Measurements from ENCODE around the gene NTSR2.

NTSR2 gene

GRCh38 chr2:11678306-11678960 lies 8.4 kb upstream of the NTSR2 start:
- Histone ChIP-seq H3K27ac (ENCODE audit: low read length) (no peak overlapping the region), H3K9me2 (replicated peaks; ENCODE audit: insufficient read depth, low read length) (no peaks in the 10 kb centered on the region), H3F3A (ENCODE audit: insufficient read depth, low read length) (no peaks in the 10 kb centered on the region), H3K4me3 (ENCODE audit: low read length) (no peak overlapping the region), H3K4me1 (ENCODE audit: low read length) (peaks cover 4% of the 10 kb centered on the region; the same call in 1 of the 2 replicates), H3K36me3 (replicated peaks; ENCODE audit: insufficient read depth, low read length) (no peaks in the 10 kb centered on the region), H3K27me3 (replicated peaks; ENCODE audit: insufficient read depth, low read length) (no peaks in the 10 kb centered on the region), H3K4me2 (ENCODE audit: low read depth, low read length) (no peak overlapping the region), H4K20me1 (ENCODE audit: insufficient read depth, low read length) (no peaks in the 10 kb centered on the region), H3K9me3 (replicated peaks; ENCODE audit: insufficient read depth, low read length) (no peaks in the 10 kb centered on the region), H2AFZ (ENCODE audit: low read length) (no peak overlapping the region), H3K79me2 (ENCODE audit: low read length) (no peaks in the 10 kb centered on the region), H3K9ac (ENCODE audit: low read length) (no peak overlapping the region)
- TF ChIP-seq, protein P1, sequence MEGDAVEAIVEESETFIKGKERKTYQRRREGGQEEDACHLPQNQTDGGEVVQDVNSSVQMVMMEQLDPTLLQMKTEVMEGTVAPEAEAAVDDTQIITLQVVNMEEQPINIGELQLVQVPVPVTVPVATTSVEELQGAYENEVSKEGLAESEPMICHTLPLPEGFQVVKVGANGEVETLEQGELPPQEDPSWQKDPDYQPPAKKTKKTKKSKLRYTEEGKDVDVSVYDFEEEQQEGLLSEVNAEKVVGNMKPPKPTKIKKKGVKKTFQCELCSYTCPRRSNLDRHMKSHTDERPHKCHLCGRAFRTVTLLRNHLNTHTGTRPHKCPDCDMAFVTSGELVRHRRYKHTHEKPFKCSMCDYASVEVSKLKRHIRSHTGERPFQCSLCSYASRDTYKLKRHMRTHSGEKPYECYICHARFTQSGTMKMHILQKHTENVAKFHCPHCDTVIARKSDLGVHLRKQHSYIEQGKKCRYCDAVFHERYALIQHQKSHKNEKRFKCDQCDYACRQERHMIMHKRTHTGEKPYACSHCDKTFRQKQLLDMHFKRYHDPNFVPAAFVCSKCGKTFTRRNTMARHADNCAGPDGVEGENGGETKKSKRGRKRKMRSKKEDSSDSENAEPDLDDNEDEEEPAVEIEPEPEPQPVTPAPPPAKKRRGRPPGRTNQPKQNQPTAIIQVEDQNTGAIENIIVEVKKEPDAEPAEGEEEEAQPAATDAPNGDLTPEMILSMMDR (IDR thresholded peaks at IDR 0.05; ENCODE audit: low read length), result no peak
- TF ChIP-seq EZH2phosphoT487 (IDR thresholded peaks at IDR 0.05; ENCODE audit: low read length) (no peak), EZH2 (optimal IDR thresholded peaks at IDR 0.05; ENCODE audit: low read depth, low read length) (no peak)
- no peak for DNase-seq

- no peak for DNase-seq
- TF ChIP-seq EZH2 (optimal IDR thresholded peaks at IDR 0.05; ENCODE audit: low read depth, low read length) (no peak), EZH2phosphoT487 (IDR thresholded peaks at IDR 0.05; ENCODE audit: low read length) (no peak)
- TF ChIP-seq, protein P1 (IDR thresholded peaks at IDR 0.05; ENCODE audit: low read length), result no peak
Observed at GRCh38 chr2:11677136-11678055, 7.4 kb upstream of the NTSR2 start.

GRCh38 chr2:11676640-11677039 lies 6.6 kb upstream of the NTSR2 start:
- H3K27me3 ChIP-seq (replicated peaks; ENCODE audit: insufficient read depth, low read length), result no peaks in the 10 kb centered on the region
- no peaks in the 10 kb centered on the region for H3K9me2 ChIP-seq (replicated peaks; ENCODE audit: insufficient read depth, low read length)
- DNase-seq, result no peak
- no peak overlapping the region for H2AFZ ChIP-seq (ENCODE audit: low read length)
- H3K9ac ChIP-seq (ENCODE audit: low read length), result no peak overlapping the region
- no peaks in the 10 kb centered on the region for H3F3A ChIP-seq (ENCODE audit: insufficient read depth, low read length)
- no peaks in the 10 kb centered on the region for H3K9me3 ChIP-seq (replicated peaks; ENCODE audit: insufficient read depth, low read length)
- H3K27ac ChIP-seq (ENCODE audit: low read length), result no peak overlapping the region
- no peaks in the 10 kb centered on the region for H3K79me2 ChIP-seq (ENCODE audit: low read length)
- no peak overlapping the region for H3K4me3 ChIP-seq (ENCODE audit: low read length)
- H3K4me1 ChIP-seq (ENCODE audit: low read length), result no peaks in the 10 kb centered on the region
- no peak overlapping the region for H3K4me2 ChIP-seq (ENCODE audit: low read depth, low read length)
- TF ChIP-seq, protein P1 (IDR thresholded peaks at IDR 0.05; ENCODE audit: low read length), result no peak
- TF ChIP-seq EZH2 (optimal IDR thresholded peaks at IDR 0.05; ENCODE audit: low read depth, low read length) (no peak), EZH2phosphoT487 (IDR thresholded peaks at IDR 0.05; ENCODE audit: low read length) (no peak)
- H3K36me3 ChIP-seq (replicated peaks; ENCODE audit: insufficient read depth, low read length), result no peaks in the 10 kb centered on the region
- H4K20me1 ChIP-seq (ENCODE audit: insufficient read depth, low read length), result no peaks in the 10 kb centered on the region

More at GRCh38 chr2:11677136-11678055, 7.4 kb upstream of the NTSR2 start:
- Histone ChIP-seq H3K9me3 (replicated peaks; ENCODE audit: insufficient read depth, low read length) (no peaks in the 10 kb centered on the region), H3K4me1 (ENCODE audit: low read length) (peaks cover 4% of the 10 kb centered on the region; the same call in 1 of the 2 replicates), H4K20me1 (ENCODE audit: insufficient read depth, low read length) (no peaks in the 10 kb centered on the region), H2AFZ (ENCODE audit: low read length) (no peak overlapping the region), H3F3A (ENCODE audit: insufficient read depth, low read length) (no peaks in the 10 kb centered on the region), H3K36me3 (replicated peaks; ENCODE audit: insufficient read depth, low read length) (no peaks in the 10 kb centered on the region), H3K9ac (ENCODE audit: low read length) (no peak overlapping the region), H3K27me3 (replicated peaks; ENCODE audit: insufficient read depth, low read length) (no peaks in the 10 kb centered on the region), H3K9me2 (replicated peaks; ENCODE audit: insufficient read depth, low read length) (no peaks in the 10 kb centered on the region), H3K4me2 (ENCODE audit: low read depth, low read length) (no peak overlapping the region), H3K79me2 (ENCODE audit: low read length) (no peaks in the 10 kb centered on the region), H3K4me3 (ENCODE audit: low read length) (no peak overlapping the region), H3K27ac (ENCODE audit: low read length) (no peak overlapping the region)

Data from MM.1S (cell line).